Mesendoderm (in vitro differentiated cells): ENCODE data around the gene PCSK6.

ENCODE experiments used
- DNase-seq: peaks from one replicate; pipeline ENCODE4 v3.0.0; 2013
- H2AK5ac ChIP-seq: 2 replicates; pipeline ENCODE4 v1.6.1; 2013; ENCODE audit warnings: low read length, inconsistent platforms
- H2BK120ac ChIP-seq: 2 replicates; pipeline ENCODE4 v1.6.1; 2013; ENCODE audit warnings: low read depth, mild to moderate bottlenecking, low read length, moderate library complexity, mixed read lengths
- H2BK15ac ChIP-seq: replicated peaks from 2 replicates; pipeline ENCODE4 v1.6.1; 2013; ENCODE audit warnings: low read depth, mild to moderate bottlenecking, moderate library complexity
- H2BK5ac ChIP-seq: 2 replicates; pipeline ENCODE4 v1.6.1; 2013; ENCODE audit warnings: low read length, inconsistent platforms
- H3K18ac ChIP-seq: 2 replicates; pipeline ENCODE4 v1.6.1; 2013; ENCODE audit warnings: mild to moderate bottlenecking, low read length, mixed read lengths
- H3K23ac ChIP-seq: one replicate; pipeline ENCODE4 v1.6.1; 2013; ENCODE audit warnings: low read length
- H3K27ac ChIP-seq: 2 replicates; pipeline ENCODE4 v1.5.1; 2013; ENCODE audit warnings: low read depth, mild to moderate bottlenecking, inconsistent platforms, low read length, moderate library complexity
- H3K27me3 ChIP-seq: 2 replicates; pipeline ENCODE4 v1.6.1; 2013; ENCODE audit warnings: low read length, control low read depth, mild to moderate bottlenecking, inconsistent platforms; ENCODE audit not compliant: insufficient read depth, poor library complexity
- H3K36me3 ChIP-seq: 2 replicates; pipeline ENCODE4 v1.6.1; 2013; ENCODE audit warnings: low read length, inconsistent platforms; ENCODE audit not compliant: control insufficient read depth, insufficient read depth
- H3K4ac ChIP-seq: one replicate; pipeline ENCODE4 v1.6.1; 2013; ENCODE audit warnings: low read depth, mild to moderate bottlenecking, low read length, moderate library complexity
- H3K4me1 ChIP-seq: 2 replicates; pipeline ENCODE4 v1.6.1; 2013; ENCODE audit warnings: low read depth, low read length, inconsistent platforms; ENCODE audit not compliant: control insufficient read depth
- H3K4me2 ChIP-seq: 2 replicates; pipeline ENCODE4 v1.6.1; 2013; ENCODE audit warnings: low read length
- H3K4me3 ChIP-seq: 2 replicates; pipeline ENCODE4 v1.5.1; 2013; ENCODE audit warnings: mild to moderate bottlenecking, low read length
- H3K56ac ChIP-seq: one replicate; pipeline ENCODE4 v1.6.1; 2013; ENCODE audit warnings: low read length
- H3K79me1 ChIP-seq: 2 replicates; pipeline ENCODE4 v1.6.1; 2013; ENCODE audit warnings: low read length, inconsistent platforms
- H3K79me2 ChIP-seq: 2 replicates; pipeline ENCODE4 v1.6.1; 2013; ENCODE audit warnings: mild to moderate bottlenecking, low read length; ENCODE audit not compliant: control insufficient read depth, insufficient read depth
- H3K9ac ChIP-seq: 2 replicates; pipeline ENCODE4 v1.6.1; 2013; ENCODE audit warnings: low read length, inconsistent platforms
- H4K5ac ChIP-seq: one replicate; pipeline ENCODE4 v1.6.1; 2013; ENCODE audit warnings: low read length
- H4K8ac ChIP-seq: one replicate; pipeline ENCODE4 v1.6.1; 2013; ENCODE audit warnings: low read depth, mild to moderate bottlenecking, control low read depth, low read length, moderate library complexity
- WGBS: extraction: QIAGEN DNeasy Blood & Tissue Kit; methylation state at CpG from one replicate; pipeline ENCODE4 v1.1.7; 2013; ENCODE audit warnings: low lambda C conversion rate, missing lambda C conversion rate; ENCODE audit not compliant: insufficient coverage; ENCODE audit errors: extremely low coverage; 5-methylcytosine and 5-hydroxymethylcytosine counted together

PCSK6 gene

GRCh38 chr15:101255615-101256241, 233.8 kb downstream of the PCSK6 start:
- no peak overlapping the region for H2AK5ac ChIP-seq
- H2BK5ac ChIP-seq: no peak overlapping the region
- no peak overlapping the region for H4K8ac ChIP-seq
- H2BK120ac ChIP-seq: no peak overlapping the region
- H3K27me3 ChIP-seq: no peaks in the 10 kb centered on the region
- H3K9ac ChIP-seq: no peak overlapping the region
- WGBS: no CpG with 5 or more reads among the region's 8 CpGs
- H3K79me2 ChIP-seq: peaks cover 3% of the 10 kb centered on the region
- H3K79me1 ChIP-seq: no peaks in the 10 kb centered on the region
- no peaks in the 10 kb centered on the region for H3K4me1 ChIP-seq
- no peak overlapping the region for H2BK15ac ChIP-seq
- no peak overlapping the region for H3K18ac ChIP-seq
- H4K5ac ChIP-seq: no peak overlapping the region
- no peaks in the 10 kb centered on the region for H3K36me3 ChIP-seq
- H3K4me3 ChIP-seq: no peak overlapping the region
- no peak overlapping the region for H3K56ac ChIP-seq
- DNase-seq: no peak
- H3K4me2 ChIP-seq: no peak overlapping the region
- H3K27ac ChIP-seq: no peak overlapping the region
- no peak overlapping the region for H3K23ac ChIP-seq
- no peak overlapping the region for H3K4ac ChIP-seq

GRCh38 chr15:101255051-101255395, 234.5 kb downstream of the PCSK6 start:
- peaks cover 3% of the 10 kb centered on the region for H3K4me1 ChIP-seq
- H3K79me1 ChIP-seq: peaks cover 6% of the 10 kb centered on the region
- H3K27me3 ChIP-seq: no peaks in the 10 kb centered on the region
- no CpG with 5 or more reads among the region's 5 CpGs for WGBS
- H3K27ac ChIP-seq: no peak overlapping the region
- H3K4me2 ChIP-seq: no peak overlapping the region
- H2BK120ac ChIP-seq: no peak overlapping the region
- no peak overlapping the region for H2BK5ac ChIP-seq
- no peak overlapping the region for H4K8ac ChIP-seq
- no peaks in the 10 kb centered on the region for H3K36me3 ChIP-seq
- H4K5ac ChIP-seq: no peak overlapping the region
- no peak overlapping the region for H3K4me3 ChIP-seq
- no peak overlapping the region for H3K56ac ChIP-seq
- H3K23ac ChIP-seq: no peak overlapping the region
- no peak overlapping the region for H3K18ac ChIP-seq
- H3K4ac ChIP-seq: no peak overlapping the region
- H2AK5ac ChIP-seq: no peak overlapping the region
- no peak for DNase-seq
- H3K9ac ChIP-seq: no peak overlapping the region
- no peak overlapping the region for H2BK15ac ChIP-seq
- H3K79me2 ChIP-seq: peaks cover 10% of the 10 kb centered on the region

GRCh38 chr15:101254157-101255050, 235.1 kb downstream of the PCSK6 start:
- Histone ChIP-seq H3K56ac (no peak overlapping the region), H3K36me3 (no peaks in the 10 kb centered on the region), H4K8ac (no peak overlapping the region), H3K18ac (no peak overlapping the region), H2BK120ac (no peak overlapping the region), H3K9ac (no peak overlapping the region), H3K79me2 (peaks cover 14% of the 10 kb centered on the region), H3K4ac (no peak overlapping the region), H3K4me1 (peaks cover 3% of the 10 kb centered on the region), H3K79me1 (peaks cover 8% of the 10 kb centered on the region), H3K4me2 (no peak overlapping the region), H3K27me3 (no peaks in the 10 kb centered on the region), H2AK5ac (no peak overlapping the region), H2BK15ac (no peak overlapping the region), H2BK5ac (no peak overlapping the region), H3K4me3 (no peak overlapping the region), H3K23ac (no peak overlapping the region), H4K5ac (no peak overlapping the region), H3K27ac (no peak overlapping the region)
- no CpG with 5 or more reads among the region's 11 CpGs for whole genome bisulfite sequencing
- DNase-seq: no peak
